H1 (cell line): Measurements from ENCODE around the gene IL1RL1. TPM values are rescaled to one million over a fixed set of nuclear protein-coding genes. Genes with fewer than 3 reads are reported as not detected.

Experiments used
- CHD7 ChIP-seq: fragments of 300-600 bp; sonication (generic); IDR thresholded peaks from 2 replicates; pipeline ENCODE4 v1.7.1; 2012; ENCODE audit warnings: low read length, moderate library complexity, mild to moderate bottlenecking, inconsistent platforms; ENCODE audit not compliant: insufficient replicate concordance
- YY1 ChIP-seq: IDR thresholded peaks from 2 replicates; pipeline ENCODE4 v1.6.1; 2011; ENCODE audit warnings: low read depth, mild to moderate bottlenecking, low read length
- polyA plus RNA-seq, 7 experiments: library from polyadenylated mRNA; depleted of rRNA in 3 of 7; stranded (reverse) in 5 of 7; unstranded in 2 of 7; fragments of >200 nt in 5 of 7; fragments of 200-250 nt in 2 of 7; gene quantifications; 1 replicate in 5 of 7; 2 replicates in 1 of 7; 4 replicates in 1 of 7; pipeline versions ENCODE4 v1.2.1 to v1.2.3, GENCODE V29; 2011 to 2013; ENCODE audit warnings: missing spikeins in 2 of 7, mixed read lengths in 2 of 7
- total RNA-seq: library from RNA; stranded (reverse); fragmentation: NEBNext Ultra II Directional; extraction: Animal tissue kit (Norgen Biotek cat#: 25700); gene quantifications from 2 replicates; pipeline ENCODE4 v1.2.1, GENCODE V29; 2021

Gene IL1RL1
- total and polyA plus RNA-seq, 2 of the 8 experiments (the other 6 are each of a cell fraction or from before 2014, with no cell fraction given) = not detected

- TF ChIP-seq CHD7 (no peak), YY1 (no peak)
Measured at GRCh38 chr2:102365763-102366162, 54.4 kb downstream of the IL1RL1 start (continued).
